OCI-LY1 (cell line): Measurements from ENCODE around the gene GFM1.

ENCODE experiments used
- H2AFZ ChIP-seq: fragments of 200-600 bp; sonication (generic), shearing (Covaris generic); 2 replicates; pipeline ENCODE4 v1.6.0; 2014; ENCODE audit warnings: antibody characterized with exemption, mild to moderate bottlenecking, low read length
- H3F3A ChIP-seq: fragments of 200-600 bp; sonication (generic), shearing (Covaris generic); 2 replicates; pipeline ENCODE4 v1.6.0; 2014; ENCODE audit warnings: mild to moderate bottlenecking, antibody characterized with exemption, low read length, moderate library complexity; ENCODE audit not compliant: insufficient read depth
- H3K27ac ChIP-seq: fragments of 200-600 bp; sonication (generic); 2 replicates; pipeline ENCODE4 v1.5.1; 2014; ENCODE audit warnings: low read length, mixed run types, mild to moderate bottlenecking, low read depth; ENCODE audit not compliant: poor library complexity, severe bottlenecking
- H3K27me3 ChIP-seq: fragments of 200-600 bp; sonication (generic); 2 replicates; pipeline ENCODE4 v1.6.0; 2014; ENCODE audit warnings: antibody characterized with exemption, mild to moderate bottlenecking, low read length, moderate library complexity; ENCODE audit not compliant: insufficient read depth
- H3K36me3 ChIP-seq: fragments of 200-600 bp; sonication (generic); 2 replicates; pipeline ENCODE4 v1.6.1; 2014; ENCODE audit warnings: mild to moderate bottlenecking, antibody characterized with exemption, low read length, moderate library complexity, mixed read lengths; ENCODE audit not compliant: insufficient read depth
- H3K4me1 ChIP-seq: fragments of 200-600 bp; sonication (generic); 2 replicates; pipeline ENCODE4 v1.5.1; 2014; ENCODE audit warnings: mild to moderate bottlenecking, low read length, moderate library complexity; ENCODE audit not compliant: insufficient read depth, severe bottlenecking
- H3K4me2 ChIP-seq: fragments of 200-600 bp; sonication (generic), shearing (Covaris generic); 2 replicates; pipeline ENCODE4 v1.6.1; 2014; ENCODE audit warnings: low read length
- H3K4me3 ChIP-seq: fragments of 200-600 bp; sonication (generic); 2 replicates; pipeline ENCODE4 v1.5.1; 2014; ENCODE audit warnings: low read length, low read depth, mild to moderate bottlenecking, mixed read lengths; ENCODE audit not compliant: poor library complexity, severe bottlenecking
- H3K79me2 ChIP-seq: fragments of 200-600 bp; shearing (Covaris generic); 2 replicates; pipeline ENCODE4 v1.6.1; 2016; ENCODE audit warnings: mixed run types, low read length, mixed read lengths; ENCODE audit not compliant: insufficient read depth
- H3K9ac ChIP-seq: fragments of 200-600 bp; sonication (generic), shearing (Covaris generic); 2 replicates; pipeline ENCODE4 v1.6.1; 2014; ENCODE audit warnings: mild to moderate bottlenecking, low read length, mixed read lengths
- H3K9me2 ChIP-seq: fragments of 200-600 bp; sonication (generic), shearing (Covaris generic); 2 replicates; pipeline ENCODE4 v1.6.1; 2014; ENCODE audit warnings: low read depth, mild to moderate bottlenecking, low read length, mixed read lengths
- H3K9me3 ChIP-seq: fragments of 200-600 bp; shearing (Covaris generic); 2 replicates; pipeline ENCODE4 v1.6.1; 2014; ENCODE audit warnings: low read length, mixed read lengths
- H4K20me1 ChIP-seq: fragments of 200-600 bp; sonication (generic), shearing (Covaris generic); 2 replicates; pipeline ENCODE4 v1.6.0; 2016; ENCODE audit warnings: mild to moderate bottlenecking, low read length; ENCODE audit not compliant: insufficient read depth
- CTCF ChIP-seq: fragments of 200-600 bp; sonication (generic), shearing (Covaris generic); IDR thresholded peaks from 2 replicates; pipeline ENCODE4 v1.5.1; 2017; ENCODE audit warnings: mild to moderate bottlenecking, antibody characterized with exemption, low read length, moderate library complexity, mixed read lengths
- EZH2 ChIP-seq: fragments of 200-600 bp; sonication (generic), shearing (Covaris generic); IDR thresholded peaks from 2 replicates; pipeline ENCODE4 v1.8.0; 2017; ENCODE audit warnings: borderline replicate concordance, mixed run types, mild to moderate bottlenecking, antibody characterized with exemption, low read length, moderate library complexity, mixed read lengths

GFM1 gene

GRCh38 chr3:158658889-158659288 lies 14.6 kb downstream of the GFM1 start:
- Histone ChIP-seq H2AFZ (no peak overlapping the region), H3K4me3 (no peak overlapping the region), H3K36me3 (peaks cover 92% of the 10 kb centered on the region), H3K79me2 (no peaks in the 10 kb centered on the region), H3F3A (no peaks in the 10 kb centered on the region), H3K27ac (no peak overlapping the region), H3K4me1 (no peaks in the 10 kb centered on the region), H4K20me1 (no peaks in the 10 kb centered on the region), H3K9me3 (no peaks in the 10 kb centered on the region), H3K27me3 (no peaks in the 10 kb centered on the region), H3K9me2 (no peaks in the 10 kb centered on the region), H3K9ac (no peak overlapping the region), H3K4me2 (no peak overlapping the region)
- TF ChIP-seq CTCF (no peak), EZH2 (no peak)

GRCh38 chr3:158659454-158660237 lies 15.3 kb downstream of the GFM1 start:
- Histone ChIP-seq H3F3A (no peaks in the 10 kb centered on the region), H3K36me3 (peaks cover 94% of the 10 kb centered on the region), H3K4me1 (no peaks in the 10 kb centered on the region), H3K4me2 (no peak overlapping the region), H3K27ac (no peak overlapping the region), H3K9me3 (no peaks in the 10 kb centered on the region), H3K79me2 (no peaks in the 10 kb centered on the region), H2AFZ (no peak overlapping the region), H3K9ac (no peak overlapping the region), H3K27me3 (no peaks in the 10 kb centered on the region), H3K4me3 (no peak overlapping the region), H3K9me2 (no peaks in the 10 kb centered on the region), H4K20me1 (no peaks in the 10 kb centered on the region)
- TF ChIP-seq EZH2 (no peak), CTCF (peak; percentile 92)

- H3K4me1 ChIP-seq = no peaks in the 10 kb centered on the region
- no peaks in the 10 kb centered on the region for H3F3A ChIP-seq
- H3K27me3 ChIP-seq = no peaks in the 10 kb centered on the region
- no peaks in the 10 kb centered on the region for H3K9me2 ChIP-seq
- no peak overlapping the region for H3K9ac ChIP-seq
- H3K27ac ChIP-seq = no peak overlapping the region
- TF ChIP-seq CTCF (no peak), EZH2 (no peak)
- H4K20me1 ChIP-seq = no peaks in the 10 kb centered on the region; the same call in 1 of the 2 replicates
- H3K36me3 ChIP-seq = peaks cover 94% of the 10 kb centered on the region
- H3K4me3 ChIP-seq = no peak overlapping the region
- H3K9me3 ChIP-seq = no peaks in the 10 kb centered on the region
- H2AFZ ChIP-seq = no peak overlapping the region
- no peaks in the 10 kb centered on the region for H3K79me2 ChIP-seq
- H3K4me2 ChIP-seq = no peak overlapping the region
Observed at GRCh38 chr3:158660711-158661110, 16.4 kb downstream of the GFM1 start.
